ENCODE results near the gene STEAP1B.

DNA sequence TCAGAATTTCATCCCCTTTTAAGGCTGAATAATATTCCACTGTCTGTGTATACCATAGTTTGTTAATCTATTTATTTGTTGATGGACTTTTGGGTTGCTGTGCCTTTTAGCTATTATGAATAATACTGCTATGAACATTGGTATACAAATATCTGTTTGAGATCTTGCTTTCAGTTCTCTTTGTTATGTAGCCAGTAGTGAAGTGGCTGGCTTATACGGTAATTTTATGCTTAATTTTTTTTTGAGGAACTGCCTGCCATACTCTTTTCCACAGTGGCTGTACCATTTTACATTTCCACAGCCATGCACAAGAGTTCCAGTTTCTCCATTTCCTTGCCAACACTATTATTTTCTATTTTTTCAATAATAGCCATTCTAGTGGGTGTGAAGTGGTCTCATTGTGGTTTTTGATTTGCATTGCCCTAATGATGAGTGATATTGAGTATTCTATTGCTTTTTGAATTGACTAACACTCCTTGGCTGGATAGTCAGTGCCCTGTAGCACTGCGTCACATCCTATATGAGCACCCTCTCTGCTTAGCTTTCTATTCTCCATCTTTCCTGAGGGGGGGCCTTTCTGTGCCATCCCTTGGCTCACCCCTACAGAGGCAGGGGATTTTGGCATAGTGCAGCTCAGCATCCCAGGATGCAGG, 113.7 kb downstream of the STEAP1B start:
- TF ChIP-seq, protein P1, sequence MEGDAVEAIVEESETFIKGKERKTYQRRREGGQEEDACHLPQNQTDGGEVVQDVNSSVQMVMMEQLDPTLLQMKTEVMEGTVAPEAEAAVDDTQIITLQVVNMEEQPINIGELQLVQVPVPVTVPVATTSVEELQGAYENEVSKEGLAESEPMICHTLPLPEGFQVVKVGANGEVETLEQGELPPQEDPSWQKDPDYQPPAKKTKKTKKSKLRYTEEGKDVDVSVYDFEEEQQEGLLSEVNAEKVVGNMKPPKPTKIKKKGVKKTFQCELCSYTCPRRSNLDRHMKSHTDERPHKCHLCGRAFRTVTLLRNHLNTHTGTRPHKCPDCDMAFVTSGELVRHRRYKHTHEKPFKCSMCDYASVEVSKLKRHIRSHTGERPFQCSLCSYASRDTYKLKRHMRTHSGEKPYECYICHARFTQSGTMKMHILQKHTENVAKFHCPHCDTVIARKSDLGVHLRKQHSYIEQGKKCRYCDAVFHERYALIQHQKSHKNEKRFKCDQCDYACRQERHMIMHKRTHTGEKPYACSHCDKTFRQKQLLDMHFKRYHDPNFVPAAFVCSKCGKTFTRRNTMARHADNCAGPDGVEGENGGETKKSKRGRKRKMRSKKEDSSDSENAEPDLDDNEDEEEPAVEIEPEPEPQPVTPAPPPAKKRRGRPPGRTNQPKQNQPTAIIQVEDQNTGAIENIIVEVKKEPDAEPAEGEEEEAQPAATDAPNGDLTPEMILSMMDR (IDR thresholded peaks at IDR 0.05; ENCODE audit: low read depth, low read length) = no peak
- TF ChIP-seq POLR2A (IDR thresholded peaks at IDR 0.05; ENCODE audit: extremely low read depth, insufficient read length) = no peak
- no peak for TF ChIP-seq MYC (IDR thresholded peaks at IDR 0.05; ENCODE audit: low read depth, low read length)
- TF ChIP-seq, protein P2, sequence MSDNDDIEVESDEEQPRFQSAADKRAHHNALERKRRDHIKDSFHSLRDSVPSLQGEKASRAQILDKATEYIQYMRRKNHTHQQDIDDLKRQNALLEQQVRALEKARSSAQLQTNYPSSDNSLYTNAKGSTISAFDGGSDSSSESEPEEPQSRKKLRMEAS (IDR thresholded peaks at IDR 0.05; ENCODE audit: low read depth, low read length) = no peak
